ENCODE results near the gene OR11H1.
"Not testable (repeated sequence)": the region's sequence is repeated elsewhere in the genome, so short reads cannot be mapped to it uniquely, and the experiment has no call there.

The OR11H1 gene, protein sequence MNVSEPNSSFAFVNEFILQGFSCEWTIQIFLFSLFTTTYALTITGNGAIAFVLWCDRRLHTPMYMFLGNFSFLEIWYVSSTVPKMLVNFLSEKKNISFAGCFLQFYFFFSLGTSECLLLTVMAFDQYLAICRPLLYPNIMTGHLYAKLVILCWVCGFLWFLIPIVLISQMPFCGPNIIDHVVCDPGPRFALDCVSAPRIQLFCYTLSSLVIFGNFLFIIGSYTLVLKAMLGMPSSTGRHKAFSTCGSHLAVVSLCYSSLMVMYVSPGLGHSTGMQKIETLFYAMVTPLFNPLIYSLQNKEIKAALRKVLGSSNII

DNA sequence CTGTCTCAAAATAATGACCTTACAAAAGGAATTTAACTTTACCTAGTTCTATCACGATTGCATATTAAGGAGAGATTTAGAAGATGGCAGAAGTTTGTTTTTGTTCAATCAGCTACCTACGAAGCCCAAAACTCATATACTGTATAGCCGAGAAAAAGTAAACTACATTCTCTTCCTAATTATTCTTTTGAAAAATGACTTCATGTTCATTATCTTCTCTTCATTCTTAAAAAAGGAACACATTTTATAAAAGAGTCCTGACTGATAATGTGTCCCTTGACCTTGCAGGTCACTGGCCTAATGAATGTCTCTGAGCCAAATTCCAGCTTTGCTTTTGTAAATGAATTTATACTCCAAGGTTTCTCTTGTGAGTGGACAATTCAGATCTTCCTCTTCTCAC lies at the start of gene OR11H1:
Gene OR11H1, plus strand, starts transcription at position 301 of the 400 bp plus-strand sequence. Its CDS starts 0 bp downstream, at position 301.
- not testable (repeated sequence) for H3K27ac Mint-ChIP-seq; H3K27me3 Mint-ChIP-seq (ENCODE audit: low read depth); DNase-seq (ENCODE audit: low spot score); H3K36me3 Mint-ChIP-seq (ENCODE audit: low read depth); H3K9me3 Mint-ChIP-seq; H3K4me1 Mint-ChIP-seq (ENCODE audit: low read depth); H3K4me3 Mint-ChIP-seq

DNA sequence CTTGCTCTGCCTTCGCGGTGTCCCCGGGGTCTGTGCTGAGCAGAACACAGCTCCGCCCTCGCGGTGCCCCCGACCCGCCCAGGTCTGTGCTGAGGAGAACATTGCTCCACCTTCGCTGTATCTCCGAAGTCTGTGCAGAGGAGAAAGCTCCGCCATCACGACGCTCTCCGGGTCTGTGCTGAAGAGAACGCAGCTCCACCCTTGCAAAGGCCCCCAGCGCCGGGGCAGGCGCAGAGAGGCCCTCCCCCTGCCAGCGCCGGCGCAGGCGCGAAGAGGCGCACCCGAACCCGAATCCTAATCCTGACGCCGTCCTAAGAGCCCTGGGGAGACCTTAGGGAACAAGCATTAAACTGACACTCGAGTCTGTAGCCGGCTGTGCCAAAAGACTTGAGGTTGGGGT lies 18.0 kb upstream of the OR11H1 start:
- H3K27me3 Mint-ChIP-seq (ENCODE audit: low read depth); H3K4me3 Mint-ChIP-seq; H3K9me3 Mint-ChIP-seq; H3K36me3 Mint-ChIP-seq (ENCODE audit: low read depth); H3K27ac Mint-ChIP-seq; DNase-seq (ENCODE audit: low spot score); H3K4me1 Mint-ChIP-seq (ENCODE audit: low read depth): not testable (repeated sequence)

DNA sequence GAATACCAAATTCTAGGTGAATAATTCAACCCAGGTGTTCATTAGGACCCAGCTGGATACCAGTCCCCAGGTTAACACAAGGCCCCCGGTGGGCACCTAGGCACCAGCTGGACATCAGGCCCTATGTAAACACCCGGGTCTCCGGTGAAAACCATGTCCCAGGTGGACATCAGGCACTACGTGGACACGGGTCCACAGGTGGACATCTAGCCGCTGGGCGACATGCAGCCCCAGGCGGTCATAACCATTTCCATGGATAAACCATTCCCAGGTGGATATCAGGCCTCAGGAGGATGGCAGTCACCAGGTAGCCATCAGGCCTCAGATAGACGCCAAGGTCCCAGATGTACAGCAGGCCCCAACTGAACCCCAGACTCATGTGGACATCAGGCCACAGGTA lies 12.1 kb upstream of the OR11H1 start:
- not testable (repeated sequence) for DNase-seq (ENCODE audit: low spot score); H3K4me1 Mint-ChIP-seq (ENCODE audit: low read depth); H3K4me3 Mint-ChIP-seq; H3K9me3 Mint-ChIP-seq; H3K27me3 Mint-ChIP-seq (ENCODE audit: low read depth); H3K27ac Mint-ChIP-seq; H3K36me3 Mint-ChIP-seq (ENCODE audit: low read depth)

DNA sequence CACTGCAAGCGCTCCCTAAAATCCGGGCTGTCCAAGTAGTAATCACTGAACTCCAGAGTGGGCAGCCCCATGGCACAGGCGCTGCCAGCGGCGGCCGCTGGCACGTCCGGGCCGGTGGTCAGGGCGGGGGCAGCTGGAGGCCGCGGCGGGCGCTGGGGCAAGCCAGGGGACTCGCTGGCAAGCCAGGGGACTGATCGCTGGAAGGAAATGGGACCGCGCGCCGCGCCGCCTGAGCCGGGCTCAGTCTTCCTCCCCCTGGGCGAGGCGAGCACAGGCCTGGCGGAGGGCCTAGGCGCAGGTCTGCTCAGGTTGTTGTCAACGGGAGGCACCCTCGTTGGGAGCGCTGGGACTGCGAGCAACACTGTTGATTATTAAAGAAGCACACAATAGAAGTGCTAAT lies 25.8 kb downstream of the OR11H1 start:
- H3K4me3 Mint-ChIP-seq; H3K27ac Mint-ChIP-seq; DNase-seq (ENCODE audit: low spot score); H3K9me3 Mint-ChIP-seq; H3K4me1 Mint-ChIP-seq (ENCODE audit: low read depth); H3K36me3 Mint-ChIP-seq (ENCODE audit: low read depth); H3K27me3 Mint-ChIP-seq (ENCODE audit: low read depth): not testable (repeated sequence)

DNA sequence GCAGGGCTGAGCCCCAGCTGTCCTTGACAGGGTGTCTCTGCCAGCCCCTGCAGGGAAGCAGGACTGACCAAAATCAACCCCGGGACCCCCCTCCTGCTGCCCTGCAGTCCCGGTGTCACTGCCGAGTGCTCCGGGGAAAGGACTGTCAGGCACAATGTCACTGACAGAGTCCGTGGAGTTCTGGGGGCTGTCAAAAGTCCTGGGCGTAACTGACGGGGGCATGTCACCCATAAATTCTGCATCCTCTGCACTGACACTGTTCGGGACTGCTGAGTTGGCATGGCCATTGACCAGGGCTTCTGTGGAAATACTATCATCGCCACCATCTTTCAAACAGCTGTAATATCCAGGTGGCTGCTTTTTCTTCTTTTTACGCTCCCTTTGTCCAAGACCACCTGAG lies 35.5 kb downstream of the OR11H1 start:
- H3K27me3 Mint-ChIP-seq (ENCODE audit: low read depth); H3K4me3 Mint-ChIP-seq; H3K27ac Mint-ChIP-seq; H3K36me3 Mint-ChIP-seq (ENCODE audit: low read depth); H3K4me1 Mint-ChIP-seq (ENCODE audit: low read depth); DNase-seq (ENCODE audit: low spot score); H3K9me3 Mint-ChIP-seq: not testable (repeated sequence)

DNA sequence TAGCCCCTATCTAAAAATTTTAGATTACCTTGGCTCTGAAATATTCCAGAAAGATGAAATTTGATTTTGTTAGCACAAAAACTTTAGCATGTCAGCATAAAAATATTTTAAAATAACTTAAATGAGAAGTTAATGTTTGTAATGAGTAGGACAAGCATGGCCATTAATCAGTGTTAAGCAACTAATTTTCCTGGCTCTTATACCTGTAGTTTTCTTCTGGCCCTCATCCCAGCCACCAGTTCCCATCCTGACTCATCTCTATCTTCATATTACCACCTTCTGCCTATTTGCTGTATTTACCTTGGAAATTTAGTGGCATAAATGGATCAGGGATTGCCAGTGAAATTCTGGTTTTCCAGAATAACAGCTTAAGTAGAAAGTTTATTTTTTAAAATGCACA lies 37.1 kb downstream of the OR11H1 start:
- not testable (repeated sequence) for H3K27ac Mint-ChIP-seq; H3K36me3 Mint-ChIP-seq (ENCODE audit: low read depth)

More for the DNA sequence above, 37.1 kb downstream of the OR11H1 start:
- not testable (repeated sequence) for H3K4me1 Mint-ChIP-seq (ENCODE audit: low read depth); DNase-seq (ENCODE audit: low spot score); H3K27me3 Mint-ChIP-seq (ENCODE audit: low read depth); H3K9me3 Mint-ChIP-seq; H3K4me3 Mint-ChIP-seq
